Activated effector memory CD4-positive, alpha-beta T cell treated with Interleukin-2 at 50 U/mL for 16 hours (primary cell): ENCODE results near the gene NQO2.
"Not testable (repeated sequence)": the region's sequence is repeated elsewhere in the genome, so short reads cannot be mapped to it uniquely, and the experiment has no call there.

Source experiments
- DNase-seq: peaks from one replicate; pipeline ENCODE4 v3.0.0-alpha.2; 2020

Gene NQO2

GRCh38 chr6:2970753-2971419 is 28.8 kb upstream of the NQO2 start:
- DNase-seq = peak; percentile 19

GRCh38 chr6:2971420-2972218 is 28.1 kb upstream of the NQO2 start, which contains the start of gene SERPINB6:
Gene SERPINB6 (minus strand): TSS chr6:2971567. CDS start chr6:2959332, 12,235 bp downstream.
- peak; percentile 29 for DNase-seq

- DNase-seq = not testable (repeated sequence)
These were observed 27.5 kb upstream of the NQO2 start for GRCh38 chr6:2972219-2972487.

DNA sequence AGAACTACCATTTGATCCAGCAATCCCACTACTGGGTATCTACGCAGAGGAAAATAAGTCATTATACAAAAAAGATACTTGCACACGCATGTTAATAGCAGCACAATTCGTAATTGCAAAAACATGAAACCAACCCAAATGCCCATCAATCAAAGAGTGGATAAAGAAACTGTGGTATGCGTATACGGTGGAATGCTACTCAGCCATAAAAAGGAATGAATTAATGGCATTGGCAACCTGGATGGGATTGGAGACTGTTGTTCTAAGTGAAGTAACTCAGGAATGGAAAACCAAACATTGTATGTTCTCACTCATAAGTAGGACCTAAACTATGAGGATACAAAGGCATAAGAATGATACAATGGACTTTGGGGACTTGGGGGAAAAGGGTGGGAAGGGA is 27.0 kb upstream of the NQO2 start:
- DNase-seq = not testable (repeated sequence)

DNA sequence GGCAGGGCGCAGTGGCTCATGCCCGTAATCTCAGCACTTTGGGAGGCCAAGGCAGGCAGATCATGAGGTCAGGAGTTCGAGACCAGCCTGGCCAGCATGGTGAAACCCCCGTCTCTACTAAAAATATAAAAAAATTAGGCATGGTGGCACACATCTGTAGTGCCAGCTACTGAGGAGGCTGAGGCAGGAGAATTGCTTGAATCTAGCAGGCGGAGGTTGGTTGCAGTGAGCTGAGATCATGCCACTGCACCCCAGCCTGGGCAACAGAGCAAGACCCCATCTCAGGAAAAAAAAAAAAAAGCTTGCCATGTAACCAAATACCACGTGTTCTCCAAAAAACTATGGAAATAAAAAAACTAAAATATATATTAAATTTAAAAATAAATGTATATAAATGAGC is 26.5 kb upstream of the NQO2 start:
- DNase-seq = not testable (repeated sequence)

DNA sequence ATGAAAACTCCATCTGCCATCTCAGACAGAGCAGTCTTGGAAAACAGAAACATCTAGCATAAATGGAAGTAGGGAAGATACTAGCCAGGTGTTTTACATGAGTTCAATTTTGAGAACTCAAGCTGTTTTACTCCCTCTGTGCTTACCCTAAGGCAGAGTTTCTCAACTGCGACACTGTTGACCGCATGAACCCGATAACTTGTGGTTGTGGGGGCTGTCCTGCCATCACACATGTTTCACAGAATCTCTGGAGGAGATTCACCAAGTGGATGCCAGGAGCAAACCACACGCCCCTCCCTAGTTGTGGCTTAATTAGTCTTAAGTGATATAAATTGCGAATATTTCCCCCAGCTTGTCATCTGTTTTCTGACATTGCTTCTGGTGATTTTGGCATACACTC is 26.0 kb upstream of the NQO2 start:
- no peak for DNase-seq

- DNase-seq = no peak
These were observed 23.6 kb upstream of the NQO2 start for GRCh38 chr6:2976060-2976459.

GRCh38 chr6:2976571-2977085 is 23.1 kb upstream of the NQO2 start:
- no peak for DNase-seq

GRCh38 chr6:2977290-2977689 is 22.4 kb upstream of the NQO2 start:
- DNase-seq = no peak

- DNase-seq = no peak
These were observed 21.7 kb upstream of the NQO2 start for GRCh38 chr6:2977799-2978590.

DNA sequence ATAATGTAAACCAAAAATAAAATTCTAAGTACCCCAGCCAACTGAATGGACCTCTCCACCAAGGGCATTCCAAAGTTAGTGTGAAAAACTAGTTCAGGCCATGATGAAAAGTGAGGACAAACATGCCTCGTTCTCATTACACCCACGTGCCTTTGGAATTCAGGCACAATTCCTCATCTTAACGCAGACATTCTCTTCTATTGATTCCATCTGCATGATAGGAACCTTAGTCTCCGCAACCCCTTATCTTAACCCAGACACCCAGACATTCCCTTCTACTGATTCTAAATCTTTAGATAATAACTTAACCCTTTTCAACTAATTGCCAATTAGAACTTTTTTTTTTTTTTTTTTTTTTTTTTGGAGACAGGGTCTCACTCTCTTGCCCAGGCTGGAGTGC is 20.8 kb upstream of the NQO2 start:
- DNase-seq = no peak

DNA sequence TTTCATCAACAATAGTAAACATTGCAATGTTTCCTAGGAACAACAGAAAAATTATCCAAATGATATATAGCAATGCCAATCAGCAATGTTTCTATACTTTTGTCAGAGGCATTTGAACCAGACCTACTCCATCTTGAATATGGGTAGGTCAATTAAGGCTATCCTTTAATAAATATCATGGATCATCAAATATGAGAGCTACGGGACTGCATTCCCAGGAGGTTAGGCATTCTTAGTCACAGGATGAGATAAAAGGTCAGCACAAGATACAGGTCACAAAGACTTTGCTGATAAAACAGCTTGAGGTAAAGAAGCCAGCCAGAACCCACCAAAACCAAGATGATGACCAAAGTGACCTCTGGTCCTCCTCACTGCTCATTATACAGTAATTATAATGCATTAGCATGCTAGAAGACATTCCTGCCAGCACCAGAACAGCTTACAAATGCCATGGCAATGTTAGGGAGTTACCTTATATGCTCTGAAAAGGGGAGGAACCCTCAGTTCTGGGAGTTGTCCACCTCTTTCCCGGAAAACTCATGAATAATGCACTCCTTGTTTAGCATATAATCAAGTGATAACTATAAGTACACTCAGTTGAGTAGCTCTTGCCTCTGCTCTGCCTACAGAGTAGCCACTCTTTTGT is 19.8 kb upstream of the NQO2 start:
- no peak for DNase-seq

- no peak for DNase-seq
These were observed 19.2 kb upstream of the NQO2 start for GRCh38 chr6:2980465-2980855.

GRCh38 chr6:2982426-2983117 is 17.1 kb upstream of the NQO2 start:
- no peak for DNase-seq

- no peak for DNase-seq
These were observed 14.8 kb upstream of the NQO2 start for GRCh38 chr6:2984738-2985406.

- DNase-seq = no peak
These were observed 12.9 kb upstream of the NQO2 start for GRCh38 chr6:2986722-2987221.

GRCh38 chr6:2988094-2988425 is 11.6 kb upstream of the NQO2 start:
- no peak for DNase-seq

GRCh38 chr6:2988426-2989331 is 11.0 kb upstream of the NQO2 start:
- DNase-seq = peak; percentile 72

GRCh38 chr6:2989332-2990247 is 10.1 kb upstream of the NQO2 start:
- DNase-seq = peak; percentile 66
